Measurements from ENCODE around the gene C1orf159.
"Not testable (repeated sequence)": the region's sequence is repeated elsewhere in the genome, so short reads cannot be mapped to it uniquely, and the experiment has no call there.

Gene C1orf159

DNA sequence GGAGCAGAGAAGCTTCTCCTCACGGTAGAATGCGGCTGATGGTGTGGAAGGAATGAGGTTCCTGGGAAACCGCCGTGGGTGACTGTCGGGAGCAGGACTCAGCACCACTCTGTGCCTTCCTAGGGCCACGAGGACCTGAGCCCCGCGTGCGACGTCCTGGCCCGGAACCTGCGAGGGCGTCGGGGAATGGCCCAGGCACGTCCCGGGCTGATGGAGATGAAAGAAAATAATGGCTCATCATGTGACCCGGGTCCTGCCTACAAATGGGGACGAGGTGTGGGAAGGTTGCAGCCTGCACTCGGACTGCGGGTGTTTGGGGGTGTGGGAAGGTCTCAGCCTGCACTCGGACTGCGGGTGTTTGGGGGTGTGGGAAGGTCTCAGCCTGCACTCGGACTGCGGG is 32.7 kb upstream of the C1orf159 start:
- DNase-seq = no peak

- no peak for DNase-seq
Observed at GRCh38 chr1:1148061-1148460, 32.2 kb upstream of the C1orf159 start.

GRCh38 chr1:1146596-1146995 is 30.7 kb upstream of the C1orf159 start:
- no peak for DNase-seq

- DNase-seq = no peak
Observed at GRCh38 chr1:1146026-1146425, 30.1 kb upstream of the C1orf159 start.

GRCh38 chr1:1145547-1145914 is 29.6 kb upstream of the C1orf159 start:
- DNase-seq = no peak

- no peak for DNase-seq
Observed at GRCh38 chr1:1144843-1145546, 29.1 kb upstream of the C1orf159 start.

GRCh38 chr1:1144122-1144842 is 28.4 kb upstream of the C1orf159 start:
- no peak for DNase-seq

- no peak for DNase-seq
Observed at GRCh38 chr1:1143636-1144035, 27.7 kb upstream of the C1orf159 start.

DNA sequence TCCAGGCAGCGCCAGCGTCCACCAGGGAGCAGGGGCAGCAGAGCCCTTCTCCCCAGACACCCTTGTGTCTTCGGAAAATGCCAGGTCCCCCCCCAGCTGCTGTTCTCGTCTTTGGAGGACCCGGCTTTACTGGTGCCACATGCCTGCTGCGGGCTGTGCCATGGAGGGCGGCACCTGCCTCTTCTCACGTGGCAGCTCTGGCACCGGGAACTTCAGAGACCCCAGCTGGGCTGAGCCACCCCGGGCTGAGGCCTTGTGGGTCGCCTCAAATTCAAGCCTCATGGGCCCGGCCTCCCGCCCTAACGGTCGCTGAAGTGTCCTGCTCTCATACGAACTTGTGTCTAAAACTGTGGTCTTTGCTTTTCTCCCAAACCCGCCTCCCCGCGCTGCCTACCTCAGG is 27.0 kb upstream of the C1orf159 start:
- DNase-seq = no peak

DNA sequence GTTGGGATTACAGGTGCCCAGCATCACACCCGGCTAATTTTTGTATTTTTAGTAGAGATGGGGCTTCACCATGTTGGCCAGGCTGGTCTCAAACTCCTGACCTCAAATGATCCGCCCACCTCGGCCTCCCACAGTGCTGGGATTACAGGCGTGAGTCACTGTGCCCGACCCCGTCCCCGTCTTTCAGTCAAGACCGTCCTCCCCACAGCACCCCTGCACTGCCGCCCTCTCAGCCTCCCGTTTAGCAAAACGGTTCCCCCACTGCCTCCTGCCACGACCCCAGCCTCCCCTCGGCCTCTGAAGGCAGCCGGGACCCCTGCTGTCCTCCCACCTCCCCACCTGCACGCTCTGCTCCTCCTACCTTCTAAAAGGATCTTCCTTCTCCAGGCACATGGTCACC is 26.5 kb upstream of the C1orf159 start:
- DNase-seq = not testable (repeated sequence)

DNA sequence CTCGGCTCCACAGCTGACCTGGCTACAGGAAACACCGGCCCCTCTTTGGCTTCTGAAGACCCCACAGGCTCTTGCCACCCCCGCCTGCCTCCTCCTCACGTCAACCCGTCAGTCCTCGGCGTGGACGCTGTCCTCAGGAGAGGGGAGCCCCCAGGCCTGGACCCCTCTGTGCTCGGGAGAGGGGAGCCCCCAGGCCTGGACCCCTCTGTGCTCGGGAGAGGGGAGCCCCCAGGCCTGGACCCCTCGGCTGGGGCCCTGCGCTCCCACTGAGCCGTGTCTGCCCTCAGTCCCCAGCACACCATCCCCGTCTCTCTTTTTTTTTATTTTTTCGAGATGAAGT is 26.0 kb upstream of the C1orf159 start:
- DNase-seq = no peak

GRCh38 chr1:1141244-1141910 is 25.5 kb upstream of the C1orf159 start:
- no peak for DNase-seq

DNA sequence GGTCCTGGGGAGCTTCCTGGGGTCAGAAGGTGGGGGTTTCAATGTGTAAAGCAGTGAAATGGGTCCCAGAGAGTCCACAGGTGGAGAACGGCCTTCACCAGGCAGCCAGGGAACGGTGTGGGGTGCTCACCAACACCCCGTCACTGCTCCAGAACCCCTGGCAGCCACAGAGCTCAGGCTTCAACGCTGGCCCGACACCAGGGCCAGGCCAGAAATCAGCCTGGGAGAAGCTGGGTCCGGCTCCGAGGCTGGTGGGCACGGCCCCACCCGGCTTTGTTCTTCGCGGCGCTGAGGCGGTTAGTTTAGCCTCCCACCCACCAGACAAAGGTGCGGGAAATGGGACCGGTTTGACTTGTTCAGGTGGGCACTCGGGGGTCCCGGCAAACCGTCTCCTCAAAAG is 24.8 kb upstream of the C1orf159 start:
- no peak for DNase-seq

DNA sequence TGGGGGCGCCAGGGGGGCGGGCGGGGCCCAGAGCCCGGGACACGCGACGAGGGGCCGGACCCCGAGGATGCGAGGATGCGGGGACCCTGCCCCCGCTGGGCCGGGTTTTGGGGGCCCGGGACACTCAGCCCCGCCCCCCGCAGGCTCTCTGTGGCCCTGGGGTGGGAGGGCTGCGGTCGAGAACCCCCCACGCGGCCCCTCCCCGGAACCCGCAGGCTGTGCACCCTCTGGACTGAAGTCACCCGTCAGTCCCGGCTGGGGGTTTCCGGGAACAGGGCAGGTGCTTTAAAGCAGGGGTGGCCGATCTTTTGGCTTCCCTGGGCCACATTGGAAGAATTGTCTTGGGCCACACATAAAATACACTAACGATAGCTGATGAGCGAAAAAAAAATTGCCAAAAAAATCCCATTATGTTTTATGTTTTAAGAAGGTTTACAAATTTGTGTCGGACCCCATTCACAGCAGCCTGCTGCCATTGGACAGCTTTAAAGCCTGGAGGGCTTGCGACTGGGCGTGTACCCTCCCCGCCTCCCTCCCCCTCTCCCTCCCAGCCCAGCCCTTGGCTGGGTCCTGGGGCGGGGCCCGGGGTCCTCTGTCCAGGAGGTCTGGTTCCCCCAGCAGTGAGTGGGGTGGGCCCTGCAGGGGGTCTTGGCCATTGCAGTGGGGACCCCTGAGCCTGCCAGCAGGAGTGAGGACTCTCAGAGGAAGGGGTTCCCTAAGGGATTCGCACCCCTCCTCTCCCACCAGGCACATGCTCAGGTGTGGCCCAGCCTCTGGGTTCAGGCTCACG is 21.6 kb upstream of the C1orf159 start:
- no peak for DNase-seq

DNA sequence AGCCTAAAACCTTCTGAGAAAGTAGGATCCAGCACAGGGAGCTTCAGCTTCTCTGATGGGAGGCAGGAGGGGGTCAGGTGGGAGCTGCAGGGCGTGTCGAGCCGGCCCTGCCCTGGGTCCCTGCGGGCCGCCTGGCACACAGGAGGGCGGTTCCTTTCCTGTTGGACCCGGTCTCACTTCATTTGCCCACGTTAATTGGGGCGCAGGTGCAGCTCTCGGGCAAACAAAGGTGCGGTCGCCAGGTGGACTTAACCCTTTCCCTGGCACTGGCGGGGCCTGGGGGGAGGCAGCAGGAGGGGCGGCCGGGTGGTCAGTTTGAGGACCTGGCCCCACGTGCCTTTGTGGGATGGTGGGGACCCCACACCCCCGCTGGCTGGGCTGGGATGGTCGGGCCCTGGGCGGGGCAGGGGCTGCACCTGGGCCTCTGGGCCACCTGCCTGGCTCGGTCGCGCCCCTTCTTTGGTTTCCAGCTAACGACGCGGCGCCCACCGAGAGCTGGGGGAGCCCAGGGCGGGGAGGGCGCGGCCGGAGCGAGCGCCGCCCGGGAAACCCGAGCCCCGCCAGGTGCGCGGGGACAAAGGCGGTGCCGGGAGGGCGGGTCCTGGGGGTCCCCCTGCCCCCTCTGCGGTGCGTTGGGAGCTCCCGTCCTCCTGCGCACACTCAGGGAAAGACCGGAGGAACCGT is 20.8 kb upstream of the C1orf159 start:
- no peak for DNase-seq

GRCh38 chr1:1135339-1136136 is 19.6 kb upstream of the C1orf159 start:
- no peak for DNase-seq

DNA sequence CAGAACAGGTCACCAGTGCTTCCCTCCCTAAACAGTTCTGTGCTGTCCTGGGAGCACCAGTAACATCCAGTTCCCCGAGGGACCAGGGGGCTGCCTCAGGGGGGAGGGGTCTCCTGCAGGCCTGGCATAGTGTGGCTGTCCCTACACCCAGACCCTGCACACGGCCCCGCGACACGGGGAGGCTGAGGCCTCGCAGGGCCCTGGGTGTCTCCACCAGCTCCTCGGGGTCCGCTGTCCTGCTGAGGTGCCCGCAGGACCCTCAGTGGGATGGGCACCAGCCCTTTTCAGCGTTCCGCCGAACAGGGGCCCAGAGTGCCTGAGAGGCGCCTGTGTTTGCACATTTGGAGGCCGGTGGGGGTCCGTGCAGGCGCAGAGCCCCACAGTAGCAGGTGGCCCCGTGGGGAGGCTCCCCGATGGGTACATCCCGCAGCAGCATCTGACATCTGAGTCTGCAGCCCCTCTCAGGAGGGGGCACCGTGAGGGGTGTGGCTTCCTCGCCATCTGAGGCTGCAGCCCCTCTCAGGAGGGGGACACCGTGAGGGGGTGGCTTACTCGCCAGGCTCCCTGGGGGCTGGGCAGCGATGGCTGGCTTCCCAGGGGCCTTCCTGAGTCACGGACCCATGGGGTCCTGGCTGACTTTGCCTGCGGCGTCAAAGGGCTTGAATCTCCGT is 18.5 kb upstream of the C1orf159 start:
- no peak for DNase-seq

- DNase-seq = no peak
Observed at GRCh38 chr1:1132956-1133750, 17.3 kb upstream of the C1orf159 start.

GRCh38 chr1:1132042-1132950 is 16.4 kb upstream of the C1orf159 start:
- DNase-seq = no peak

All from NCI-H446 (cell line).